Renal pelvis (tissue), 12 donors: Measurements from ENCODE around the gene CMSS1. TPM values are rescaled to one million over a fixed set of nuclear protein-coding genes. Genes with fewer than 3 reads are reported as not detected.

Experiments
- DNase-seq: peaks from one replicate; pipeline ENCODE4 v3.0.0-alpha.2; 2013
- long read RNA-seq, 16 experiments: transcript quantifications; one replicate each; lab custom pipeline, GENCODE V29; 2026
- polyA plus RNA-seq, 3 donors: library from polyadenylated mRNA; unstranded; fragments of 120-200 nt; gene quantifications; one replicate each; pipeline ENCODE4 v1.2.1, GENCODE V29; 2013; ENCODE audit not compliant: insufficient read length in 3 of 3

Gene CMSS1
- polyA plus RNA-seq: 10 to 100 TPM; 37.1 to 43.5 (median 41.3) TPM
- long read RNA-seq, donor 1, partial matches to known transcripts: 10 of 11 reads
- long read RNA-seq, donor 1, other reads (novel, unspliced or antisense): 0 of 11 reads
- long read RNA-seq, donor 2, partial matches to known transcripts: 21 of 21 reads
- long read RNA-seq, donor 2, other reads (novel, unspliced or antisense): 0 of 21 reads
- long read RNA-seq, donor 3, partial matches to known transcripts: 22 of 23 reads
- long read RNA-seq, donor 3, other reads (novel, unspliced or antisense): 0 of 23 reads
- long read RNA-seq, donor 4, partial matches to known transcripts: 16 of 17 reads
- long read RNA-seq, donor 4, other reads (novel, unspliced or antisense): 0 of 17 reads
- long read RNA-seq, donor 5, partial matches to known transcripts: 9 of 10 reads
- long read RNA-seq, donor 5, other reads (novel, unspliced or antisense): 0 of 10 reads
- long read RNA-seq, donor 6, partial matches to known transcripts: 17 of 17 reads
- long read RNA-seq, donor 6, other reads (novel, unspliced or antisense): 0 of 17 reads
- long read RNA-seq, donor 7, partial matches to known transcripts: 61 of 61 reads
- long read RNA-seq, donor 7, other reads (novel, unspliced or antisense): 0 of 61 reads
- long read RNA-seq, donor 8, partial matches to known transcripts: 8 of 8 reads
- long read RNA-seq, donor 8, other reads (novel, unspliced or antisense): 0 of 8 reads
- long read RNA-seq, donor 9, partial matches to known transcripts: 15 of 15 reads
- long read RNA-seq, donor 9, other reads (novel, unspliced or antisense): 0 of 15 reads
- long read RNA-seq, donor 10, partial matches to known transcripts: 49 of 49 reads
- long read RNA-seq, donor 10, other reads (novel, unspliced or antisense): 0 of 49 reads
- long read RNA-seq, donor 11, partial matches to known transcripts: 8 of 9 reads
- long read RNA-seq, donor 11, other reads (novel, unspliced or antisense): 0 of 9 reads
- long read RNA-seq, donor 12, full-length matches to known transcripts: 1 of 37 reads
- long read RNA-seq, donor 12, partial matches to known transcripts: 36 of 37 reads
- long read RNA-seq, donor 12, other reads (novel, unspliced or antisense): 0 of 37 reads
- long read RNA-seq, donor 13, partial matches to known transcripts: 24 of 24 reads
- long read RNA-seq, donor 13, other reads (novel, unspliced or antisense): 0 of 24 reads
- long read RNA-seq, donor 14: 0 reads
- long read RNA-seq, donor 15, partial matches to known transcripts: 54 of 54 reads
- long read RNA-seq, donor 15, other reads (novel, unspliced or antisense): 0 of 54 reads
- long read RNA-seq, donor 16, partial matches to known transcripts: 80 of 80 reads
- long read RNA-seq, donor 16, other reads (novel, unspliced or antisense): 0 of 80 reads

DNA sequence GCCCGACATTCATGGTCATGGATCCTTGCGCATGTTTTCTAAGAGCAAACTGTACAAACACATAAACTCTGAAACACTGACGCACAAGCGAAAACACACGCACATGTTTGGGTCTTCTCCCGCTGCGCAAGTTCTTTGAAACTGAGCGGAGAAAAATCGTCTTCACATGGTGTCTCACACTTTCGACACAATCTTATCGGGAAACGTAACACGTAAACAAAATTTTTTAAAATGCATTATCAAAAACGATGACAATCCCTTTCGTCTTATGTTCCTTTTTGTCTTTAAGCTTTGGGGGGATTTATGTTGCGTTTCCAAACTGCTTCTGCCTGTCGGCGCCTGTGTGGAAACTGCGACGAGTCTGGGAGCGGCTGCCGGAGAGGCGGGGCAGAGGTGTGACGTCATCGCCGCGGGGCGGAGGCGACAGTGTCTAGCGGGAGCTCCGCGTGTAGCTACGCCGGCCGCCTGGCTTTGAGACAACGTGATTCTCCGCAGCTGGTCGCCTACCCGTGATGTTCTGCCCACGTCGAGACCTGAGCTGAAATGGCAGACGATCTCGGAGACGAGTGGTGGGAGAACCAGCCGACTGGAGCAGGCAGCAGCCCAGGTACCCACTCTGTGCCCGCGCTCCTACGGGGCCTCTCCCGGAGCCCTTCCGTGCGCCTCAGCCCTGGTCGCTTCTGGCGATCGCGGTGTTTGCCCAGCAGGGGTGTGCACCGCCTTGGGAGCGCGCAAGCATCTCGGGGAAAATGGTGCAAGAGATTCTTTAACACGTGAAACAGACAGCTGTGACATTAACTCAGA is at the start of gene CMSS1:
TSS of gene CMSS1 (plus strand) at position 426 of the 804 bp plus-strand sequence.
- DNase-seq: peak; percentile 92

DNA sequence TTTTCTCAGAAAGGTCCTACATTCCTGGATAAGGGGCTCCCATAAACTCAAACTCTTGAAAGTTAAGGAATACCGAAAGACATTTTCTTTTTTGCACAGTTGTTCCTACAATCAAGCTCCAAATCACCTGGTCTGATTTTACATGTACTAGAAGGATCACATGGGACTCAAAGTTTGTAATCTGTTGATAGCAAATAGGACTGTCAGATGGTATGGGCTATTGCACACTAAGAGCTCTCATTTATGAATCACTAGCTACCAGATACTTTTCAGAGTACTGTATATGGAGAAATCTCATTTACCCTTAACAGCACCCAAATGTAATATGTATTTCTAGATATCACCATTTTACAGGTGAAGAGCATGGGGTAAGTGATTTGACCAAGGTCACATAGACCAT is 49.5 kb upstream of the CMSS1 start:
- no peak for DNase-seq

DNA sequence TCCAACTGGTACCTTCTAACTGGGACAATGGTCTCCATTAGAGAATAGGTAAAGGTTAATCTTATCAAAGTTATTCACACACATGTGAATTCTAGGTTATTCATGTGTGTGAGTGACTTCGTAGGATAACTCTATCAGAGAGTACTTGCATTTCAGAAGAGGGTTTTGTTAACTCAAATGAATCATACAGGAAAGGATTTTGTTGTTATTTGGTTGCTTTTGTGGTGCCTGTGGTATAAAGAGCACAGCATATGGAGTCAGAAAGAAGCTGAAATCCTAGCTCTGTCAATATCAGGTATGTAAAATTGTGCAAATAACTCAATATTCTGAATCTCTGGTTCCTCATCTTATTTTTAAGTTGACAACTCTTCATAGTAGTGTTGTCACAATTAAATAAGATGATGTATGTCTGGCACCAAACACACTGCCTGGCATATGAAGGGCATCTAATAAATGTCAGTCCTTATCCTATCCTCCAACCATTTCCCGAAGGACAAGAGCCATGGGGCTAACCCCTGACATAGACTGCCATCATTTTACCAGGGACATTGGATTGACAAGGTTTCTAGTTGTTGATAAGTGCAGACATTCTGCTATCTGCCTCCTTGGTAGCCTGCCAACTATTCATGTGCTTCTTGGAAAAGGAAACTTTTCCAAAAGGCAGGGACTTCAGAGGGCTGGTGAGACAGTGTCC is 48.7 kb upstream of the CMSS1 start:
- no peak for DNase-seq

DNA sequence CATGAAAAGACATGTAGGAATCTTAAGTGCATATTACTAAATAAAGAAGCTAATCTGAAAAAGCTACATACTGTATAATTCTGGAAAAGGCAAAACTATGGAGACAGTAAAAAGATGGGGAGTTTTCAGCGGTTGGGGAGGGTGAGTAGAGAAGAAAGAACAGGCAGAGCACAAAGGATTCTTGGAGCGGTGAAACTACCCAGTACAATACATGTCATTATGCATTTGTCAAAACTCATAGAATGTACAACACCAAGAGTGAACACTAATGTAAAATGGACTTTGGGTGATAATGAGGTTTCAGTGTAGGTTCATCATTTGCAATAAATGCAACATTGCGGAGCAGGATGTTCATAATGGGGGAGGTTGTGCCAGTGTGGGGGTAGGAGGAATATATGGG is 45.5 kb upstream of the CMSS1 start:
- DNase-seq: no peak

DNA sequence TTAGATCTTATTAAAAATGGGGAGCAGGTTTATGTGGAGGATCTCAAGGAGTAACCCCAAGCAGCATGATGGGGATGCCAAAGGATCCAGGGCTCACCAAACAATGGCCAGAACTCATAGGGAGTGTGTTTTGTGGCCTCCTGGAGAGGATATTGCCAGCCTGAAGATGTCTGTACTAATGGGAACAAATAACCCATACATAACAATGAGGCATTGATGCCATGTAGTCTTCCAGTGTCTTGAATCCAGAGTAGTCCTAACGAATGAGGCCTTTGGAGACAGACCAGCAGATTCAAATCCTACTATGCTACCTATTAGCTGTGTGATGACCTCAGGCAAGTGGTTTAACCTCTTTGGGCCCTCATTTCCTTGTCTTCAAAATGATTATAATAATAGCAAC is 45.0 kb upstream of the CMSS1 start:
- DNase-seq: no peak

DNA sequence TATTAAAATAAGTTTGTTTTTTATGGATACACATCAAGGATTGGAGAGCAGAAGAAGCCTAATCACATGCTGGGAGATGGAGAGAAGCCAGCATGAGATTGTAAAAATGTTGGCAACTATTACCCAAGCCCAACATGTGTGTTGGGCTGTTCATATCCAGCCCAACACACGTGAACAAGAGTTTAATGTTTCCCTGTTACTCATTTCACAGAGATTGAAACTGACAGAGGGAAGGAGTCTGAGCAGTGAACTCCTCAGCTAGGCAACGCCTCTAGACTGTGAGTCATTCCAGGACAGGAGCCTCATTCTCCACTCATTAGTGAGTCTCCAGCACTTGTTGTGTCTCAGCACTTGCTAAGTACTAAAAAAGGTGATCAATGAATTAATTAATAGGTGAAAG is 43.2 kb upstream of the CMSS1 start:
- no peak for DNase-seq

DNA sequence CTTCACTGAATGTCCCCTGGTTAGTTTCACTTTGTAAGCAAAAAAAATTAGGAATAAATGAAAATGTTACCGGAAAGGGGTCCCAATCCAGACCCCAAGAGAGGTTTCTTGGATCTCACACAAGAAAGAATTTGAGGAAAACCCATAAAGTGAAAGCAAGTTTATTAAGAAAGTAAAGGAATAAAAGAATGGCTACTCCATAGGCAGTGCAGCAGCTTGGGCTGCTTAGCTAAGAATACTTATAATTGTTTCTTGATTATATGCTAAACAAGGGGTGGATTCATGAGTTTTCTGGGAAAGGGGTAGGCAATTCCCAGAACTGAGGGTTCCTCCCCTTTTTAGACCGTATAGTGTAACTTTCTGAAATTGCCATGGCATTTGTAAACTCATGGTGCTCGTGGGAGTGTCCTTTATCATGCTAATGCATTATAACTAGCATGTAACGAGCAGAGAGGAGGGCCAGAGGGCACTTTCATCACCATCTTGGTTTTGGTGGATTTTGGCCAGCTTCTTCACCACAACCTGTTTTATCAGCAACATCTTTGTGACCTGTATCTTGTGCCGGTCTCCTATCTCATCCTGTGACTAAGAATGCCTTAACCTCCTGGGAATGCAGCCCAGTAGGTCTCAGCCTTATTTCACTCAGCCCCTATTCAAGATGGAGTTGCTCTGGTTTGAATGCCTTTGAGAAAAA is 41.0 kb upstream of the CMSS1 start:
- DNase-seq: no peak

DNA sequence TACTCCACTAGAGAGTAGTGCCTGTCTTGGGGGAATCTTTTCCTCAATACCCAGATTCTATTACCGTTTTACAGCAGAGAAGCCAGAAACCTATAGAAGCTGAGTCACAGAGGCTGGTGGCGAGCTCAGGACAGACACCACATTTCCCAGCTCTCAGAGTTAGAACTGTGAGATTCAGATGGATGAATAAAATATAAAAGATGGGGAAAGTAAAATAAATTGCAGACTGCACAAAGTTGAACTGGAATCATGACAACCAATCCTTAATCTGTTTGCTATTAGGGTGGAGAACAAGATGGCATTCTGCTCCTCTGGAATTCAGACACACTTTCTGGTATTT is 40.5 kb upstream of the CMSS1 start:
- no peak for DNase-seq

DNA sequence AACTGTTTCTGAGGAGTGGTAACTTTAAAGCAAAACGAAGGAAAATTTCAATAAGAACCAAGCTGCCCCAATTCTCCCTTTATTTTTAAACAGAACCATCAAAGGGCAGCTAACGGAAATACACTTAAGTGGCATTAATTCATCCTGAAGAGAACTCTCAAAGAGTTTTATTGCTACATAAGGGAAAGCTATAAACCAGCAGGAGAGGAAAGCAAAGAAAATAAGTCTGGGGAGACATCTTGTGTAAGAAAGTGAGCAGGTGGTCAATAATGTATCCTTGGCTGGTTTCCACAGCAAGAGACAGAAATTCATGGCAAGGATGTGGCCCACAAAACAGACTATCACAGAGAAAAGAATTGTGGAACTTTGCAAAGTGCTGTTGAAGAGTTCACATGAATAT is 40.0 kb upstream of the CMSS1 start:
- no peak for DNase-seq

DNA sequence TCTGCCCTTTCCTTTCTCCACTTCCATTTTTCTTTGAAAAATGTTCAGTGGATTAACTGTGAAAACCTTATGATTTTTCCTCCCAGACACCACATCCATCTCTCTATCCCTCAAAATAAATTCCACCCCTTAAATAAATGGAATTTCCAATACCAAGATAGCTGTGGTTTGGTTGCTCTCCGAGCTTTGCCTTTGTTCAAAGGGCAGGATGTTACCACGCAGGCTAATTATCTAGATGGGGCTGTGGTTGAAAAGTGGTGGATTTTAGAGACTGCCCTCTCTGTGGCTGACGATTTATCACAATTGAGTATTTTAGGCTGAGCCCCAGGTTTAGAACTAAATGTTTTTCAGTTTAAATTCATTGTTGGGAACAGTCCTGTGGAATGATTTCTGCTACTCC is 36.9 kb upstream of the CMSS1 start:
- no peak for DNase-seq

DNA sequence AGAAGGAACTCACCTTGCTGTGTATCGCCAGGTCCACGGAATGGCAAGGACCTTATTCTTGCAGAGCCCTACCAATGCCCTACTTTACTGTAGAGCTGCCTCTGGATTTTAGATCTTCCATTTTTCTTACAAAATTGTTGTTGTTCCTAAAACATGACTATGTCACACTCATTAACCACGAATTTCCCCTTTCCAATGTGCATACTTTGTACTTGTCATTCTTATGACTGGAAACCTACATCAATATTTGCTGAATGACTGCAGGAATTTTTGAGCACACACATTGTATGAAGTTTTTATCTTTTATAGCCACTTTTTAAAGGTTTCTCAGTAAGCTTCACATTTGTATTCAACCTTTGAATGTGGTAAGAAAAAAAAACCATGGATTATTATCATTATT is 35.9 kb upstream of the CMSS1 start:
- no peak for DNase-seq

DNA sequence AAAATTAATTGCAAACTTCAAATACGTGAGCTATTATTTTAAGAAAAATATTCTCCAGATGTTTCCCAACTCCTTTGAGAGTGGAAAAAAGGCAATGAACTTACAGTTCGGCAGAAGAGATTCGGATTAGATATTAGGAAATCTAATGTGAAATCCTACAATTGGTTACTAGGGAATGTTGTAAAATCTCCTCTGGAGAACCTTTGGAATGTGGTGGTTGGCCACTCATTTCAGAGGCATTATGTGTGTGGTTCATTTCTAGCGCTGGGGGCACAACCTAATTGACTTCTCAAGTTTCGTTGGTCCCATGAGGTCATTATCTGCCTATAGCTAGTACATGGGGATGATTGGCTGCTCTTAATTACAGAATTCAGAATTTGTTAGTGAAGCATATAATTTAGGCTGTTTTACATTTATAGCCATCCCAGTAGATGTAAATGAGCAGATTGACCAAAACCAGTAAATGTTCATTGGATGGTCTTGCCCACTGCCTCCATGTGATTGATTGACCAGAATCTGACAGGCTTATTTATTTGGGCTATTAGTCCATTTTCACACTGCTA is 34.6 kb upstream of the CMSS1 start:
- DNase-seq: peak; percentile 41

DNA sequence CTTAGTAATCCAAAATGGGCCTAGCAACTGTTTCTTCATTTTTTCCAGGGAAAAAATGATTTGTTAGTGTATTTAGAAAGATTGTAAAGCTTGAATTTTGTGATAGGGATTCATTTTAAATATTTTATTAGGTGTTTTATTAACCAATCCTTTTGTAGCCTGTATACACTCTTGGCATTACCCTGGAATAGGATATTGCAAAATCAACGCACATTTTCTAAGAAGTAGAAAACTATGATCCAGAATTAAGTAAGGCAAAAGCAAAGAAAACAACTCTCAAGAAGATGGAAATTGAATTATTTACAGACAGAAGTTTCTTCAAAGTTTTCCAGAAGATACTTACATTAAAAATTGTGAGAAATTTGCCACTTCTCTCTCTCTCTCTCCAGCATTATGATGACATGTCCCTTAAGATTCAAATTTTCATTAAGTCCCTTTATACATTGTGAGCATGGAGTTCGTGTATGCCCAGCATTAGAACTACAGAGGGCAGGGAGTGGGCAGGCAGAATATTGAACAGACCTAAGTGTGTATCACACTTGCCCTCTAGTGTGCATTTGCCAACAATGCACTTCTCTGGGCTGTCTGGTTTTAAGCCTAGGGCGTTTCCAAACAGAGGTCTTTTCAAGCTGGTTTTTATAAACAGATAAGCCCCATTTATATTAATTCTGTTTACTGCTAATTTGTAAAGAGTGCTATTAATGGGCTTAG is 28.5 kb upstream of the CMSS1 start:
- DNase-seq: peak; percentile 14

DNA sequence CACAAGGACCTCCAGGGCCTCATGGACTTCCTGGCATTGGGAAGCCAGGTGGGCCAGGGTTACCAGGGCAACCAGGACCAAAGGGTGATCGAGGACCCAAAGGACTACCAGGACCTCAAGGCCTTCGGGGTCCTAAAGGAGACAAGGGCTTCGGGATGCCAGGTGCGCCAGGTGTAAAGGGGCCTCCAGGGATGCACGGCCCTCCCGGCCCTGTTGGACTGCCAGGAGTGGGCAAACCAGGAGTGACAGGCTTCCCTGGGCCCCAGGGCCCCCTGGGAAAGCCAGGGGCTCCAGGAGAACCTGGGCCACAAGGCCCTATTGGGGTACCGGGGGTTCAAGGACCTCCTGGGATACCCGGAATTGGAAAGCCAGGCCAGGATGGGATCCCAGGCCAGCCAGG is 23.2 kb upstream of the CMSS1 start:
- no peak for DNase-seq

DNA sequence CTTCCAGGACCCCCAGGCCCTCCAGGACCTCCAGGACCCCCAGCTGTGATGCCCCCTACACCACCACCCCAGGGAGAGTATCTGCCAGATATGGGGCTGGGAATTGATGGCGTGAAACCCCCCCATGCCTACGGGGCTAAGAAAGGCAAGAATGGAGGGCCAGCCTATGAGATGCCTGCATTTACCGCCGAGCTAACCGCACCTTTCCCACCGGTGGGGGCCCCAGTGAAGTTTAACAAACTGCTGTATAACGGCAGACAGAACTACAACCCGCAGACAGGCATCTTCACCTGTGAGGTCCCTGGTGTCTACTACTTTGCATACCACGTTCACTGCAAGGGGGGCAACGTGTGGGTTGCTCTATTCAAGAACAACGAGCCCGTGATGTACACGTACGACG is 22.1 kb upstream of the CMSS1 start:
- no peak for DNase-seq

DNA sequence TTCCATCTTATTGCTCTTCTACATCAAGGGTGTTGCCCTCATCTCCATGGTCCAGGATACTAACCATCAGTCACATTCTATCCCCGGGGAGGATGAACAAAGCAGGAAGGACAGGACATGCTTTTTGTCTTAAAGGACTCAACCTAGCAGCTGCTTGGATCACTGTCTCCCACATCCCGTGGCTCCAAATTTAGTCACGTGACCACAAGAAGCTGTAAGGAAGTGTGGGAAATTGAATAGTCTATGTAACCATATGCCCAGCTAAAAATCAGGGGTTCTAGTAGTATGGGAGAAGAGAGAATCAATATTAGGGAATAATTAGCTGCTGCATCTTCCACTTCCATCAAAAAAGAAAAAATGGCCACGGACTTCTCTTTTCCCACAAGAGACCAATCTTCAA is 18.2 kb upstream of the CMSS1 start:
- DNase-seq: no peak

DNA sequence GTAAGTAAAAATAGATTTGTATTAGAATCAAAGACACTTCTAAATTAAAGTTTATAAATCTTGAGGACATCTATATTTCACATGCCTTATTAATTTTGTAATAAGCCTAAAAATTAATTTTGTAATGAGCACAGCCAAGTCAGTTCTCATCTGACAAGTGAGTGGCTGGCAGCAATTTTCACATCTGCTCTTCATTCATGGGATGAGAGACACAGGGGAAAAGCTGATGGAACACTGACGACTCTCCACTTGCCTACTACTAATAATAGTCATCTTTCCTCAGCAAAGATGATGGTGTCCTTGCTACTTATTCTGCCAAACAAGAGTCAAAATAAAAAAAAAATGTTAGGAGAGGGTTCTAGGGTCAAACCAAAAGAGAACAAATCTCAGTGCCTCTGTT is 14.4 kb upstream of the CMSS1 start:
- no peak for DNase-seq

DNA sequence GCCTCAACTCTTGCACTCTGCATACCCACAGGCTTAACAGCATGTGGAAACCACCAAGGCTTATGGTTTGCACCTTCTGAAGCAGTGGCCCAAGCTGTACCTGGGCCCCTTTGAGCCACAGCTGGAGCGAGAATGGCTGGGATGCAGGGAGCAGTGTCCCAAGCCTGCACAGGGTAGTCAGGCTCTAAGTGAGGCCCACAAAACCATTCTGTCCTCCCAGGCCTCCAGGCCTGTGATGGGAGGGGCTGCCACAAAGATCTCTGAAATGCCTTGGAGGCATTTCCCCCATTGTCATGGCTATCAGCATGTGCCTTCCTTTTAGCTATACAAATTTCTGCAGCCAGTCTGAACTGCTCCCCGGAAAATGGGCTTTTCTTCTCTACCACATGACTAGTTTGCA is 12.5 kb upstream of the CMSS1 start:
- no peak for DNase-seq
